HepG2 (cell line): Measurements from ENCODE around the gene LEP. TPM values are rescaled to one million over a fixed set of nuclear protein-coding genes. Genes with fewer than 3 reads are reported as not detected.
A peak's percentile ranks its signal among the peaks of the same experiment; 100 is the strongest.

Experiments used
- ATAC-seq: fragments of 200-7000 bp; cut with Tn5 transposase; 3 replicates; pipeline ENCODE4 v1.9.1; 2020; ENCODE audit warnings: mild to moderate bottlenecking, moderate library complexity
- Bru-seq: library from RNA; stranded (reverse); fragments of 400-500 nt; gene quantifications from one replicate; lab custom pipeline; 2021; lab: Mats Ljungman, UMichigan
- BruChase-seq, 2 experiments: library from RNA; stranded (reverse); fragments of 400-500 nt; gene quantifications; one replicate each; lab custom pipeline; 2021; lab: Mats Ljungman, UMichigan
- BruUV-seq: library from RNA; stranded (reverse); fragments of 400-500 nt; replicated peaks from 2 replicates; lab custom pipeline; 2021; lab: Mats Ljungman, UMichigan
- CTCF ChIA-PET: fragments of 300-600 bp; formaldehyde crosslinking; extraction: SDS; loops from one replicate; lab custom pipeline; 2021; ENCODE audit warnings: low total read pairs, inconsistent platforms, low intra/inter-chr PET ratio; lab: Yijun Ruan, JAX
- POLR2A ChIA-PET: fragments of 350-600 bp; sonication (Branson Sonifier 250); formaldehyde crosslinking; loops from one replicate; lab custom pipeline; 2020; ENCODE audit warnings: antibody characterized with exemption, inconsistent platforms; lab: Yijun Ruan, JAX
- DNase-seq: peaks from one replicate; pipeline ENCODE4 v3.0.0-alpha.2; 2015; ENCODE audit warnings: low spot score
- FAIRE-seq: peaks from 3 replicates; lab custom pipeline; 2011; peaks lifted over from hg19 to GRCh38; lab: Jason Lieb, UNC
- H2AFZ ChIP-seq: one replicate; pipeline ENCODE4 v1.6.1; 2011; ENCODE audit warnings: low read length, inconsistent platforms
- H3K27ac ChIP-seq: fragments of 300-600 bp; 3 replicates; pipeline ENCODE4 v1.8.0; 2011; ENCODE audit warnings: mixed run types, mild to moderate bottlenecking, mixed read lengths, low read length, inconsistent platforms; ENCODE audit not compliant: insufficient read depth; ENCODE audit errors: extremely low read length
- H3K27me3 ChIP-seq, 2 experiments: fragments of 200-600 bp in 1 of 2; 2 replicates in 1 of 2; 3 replicates in 1 of 2; pipeline versions ENCODE4 v1.6.0 to v1.8.0; 2011; ENCODE audit warnings: low read length in 2 of 2, mild to moderate bottlenecking in 2 of 2, moderate library complexity in 2 of 2, inconsistent platforms in 1 of 2; ENCODE audit not compliant: insufficient read depth in 2 of 2, control insufficient read depth in 1 of 2
- H3K36me3 ChIP-seq, 2 experiments: fragments of 200-600 bp in 1 of 2; replicated peaks in 1 of 2; 2 replicates in 1 of 2; 3 replicates in 1 of 2; pipeline versions ENCODE4 v1.5.1 to v1.8.0; 2011; ENCODE audit warnings: low read length in 2 of 2, inconsistent platforms in 1 of 2; ENCODE audit not compliant: insufficient read depth in 2 of 2, control insufficient read depth in 1 of 2
- H3K4me1 ChIP-seq: 2 replicates; pipeline ENCODE4 v1.5.1; 2012; ENCODE audit warnings: low read length, inconsistent platforms; ENCODE audit not compliant: insufficient read depth
- H3K4me2 ChIP-seq: 2 replicates; pipeline ENCODE4 v1.6.0; 2011; ENCODE audit warnings: low read depth, low read length, inconsistent platforms
- H3K4me3 ChIP-seq, 3 experiments: fragments of 200-600 bp in 1 of 3; sonication (generic), shearing (Covaris generic) in 1 of 3; replicated peaks in 1 of 3; 2 replicates each; pipeline ENCODE4 v1.5.1; 2011 to 2016; ENCODE audit warnings: low read length in 3 of 3, inconsistent platforms in 2 of 3, low read depth in 2 of 3, mild to moderate bottlenecking in 2 of 3, control low read depth in 1 of 3, mixed read lengths in 1 of 3; ENCODE audit not compliant: insufficient read depth in 1 of 3
- H3K79me2 ChIP-seq: one replicate; pipeline ENCODE4 v1.6.1; 2011; ENCODE audit warnings: low read length, inconsistent platforms; ENCODE audit not compliant: insufficient read depth
- H3K9ac ChIP-seq: 2 replicates; pipeline ENCODE4 v1.6.0; 2011; ENCODE audit warnings: mild to moderate bottlenecking, low read depth, low read length, inconsistent platforms; ENCODE audit not compliant: insufficient read depth
- H3K9me3 ChIP-seq: 2 replicates; pipeline ENCODE4 v1.5.1; 2012; ENCODE audit warnings: mild to moderate bottlenecking, low read length
- H4K20me1 ChIP-seq: 2 replicates; pipeline ENCODE4 v1.6.0; 2011; ENCODE audit warnings: inconsistent platforms, mild to moderate bottlenecking, low read length, moderate library complexity; ENCODE audit not compliant: insufficient read depth
- AKNA ChIP-seq: sonication (generic); formaldehyde crosslinking; IDR thresholded peaks from 2 replicates; pipeline ENCODE4 v1.4.0; 2020; ENCODE audit warnings: missing genetic modification reagents, borderline replicate concordance
- CEBPB ChIP-seq: IDR thresholded peaks from 2 replicates; pipeline ENCODE4 v1.6.1; 2011; ENCODE audit warnings: low read depth, low read length, improper control_type of control experiment, borderline replicate concordance
- HOXA7 ChIP-seq: sonication (generic); formaldehyde crosslinking; IDR thresholded peaks from 2 replicates; pipeline ENCODE4 v1.8.1; 2022; ENCODE audit warnings: mild to moderate bottlenecking, missing genetic modification reagents, moderate library complexity
- MYPOP ChIP-seq: sonication (generic); formaldehyde crosslinking; IDR thresholded peaks from 2 replicates; pipeline ENCODE4 v1.8.1; 2023; ENCODE audit warnings: mild to moderate bottlenecking, moderate library complexity, missing genetic modification reagents
- ZNF530 ChIP-seq: sonication (generic); formaldehyde crosslinking; IDR thresholded peaks from 2 replicates; pipeline ENCODE4 v1.5.0; 2020; ENCODE audit warnings: low read depth, mild to moderate bottlenecking, missing genetic modification reagents
- ZNF609 ChIP-seq: sonication (generic); formaldehyde crosslinking; IDR thresholded peaks from 2 replicates; pipeline ENCODE4 v1.4.0; 2020; ENCODE audit warnings: mild to moderate bottlenecking, missing genetic modification reagents, borderline replicate concordance
- WGBS: methylation state at CpG from one replicate; pipeline ENCODE4 v1.1.6; 2017; ENCODE audit warnings: low lambda C conversion rate; 5-methylcytosine and 5-hydroxymethylcytosine counted together
- in situ Hi-C: cut with HindIII; loops from 2 replicates; pipeline ENCODE4 v1.10.0; 2017; ENCODE audit warnings: low pct_unique_long_range_greater_than_20kb; ENCODE audit not compliant: extremely low pct_ligation_motif_present
- intact Hi-C: fragments of 100-400 bp; cut with micrococcal nuclease; formaldehyde crosslinking; loops from one replicate; pipeline ENCODE4 v1.10.0; 2022; ENCODE audit not compliant: unreplicated experiment
- long read RNA-seq, 2 experiments: library from RNA in 1 of 2; library from polyadenylated mRNA in 1 of 2; stranded (forward) in 1 of 2; unstranded in 1 of 2; transcript quantifications; one replicate each; pipeline ENCODE4 v2.0.0, GENCODE V29; 2019 to 2022
- polyA minus RNA-seq, 3 experiments: library from RNA; depleted of rRNA, polyadenylated mRNA; stranded (reverse); fragments of >200 nt; gene quantifications; 2 replicates each; pipeline ENCODE4 v1.2.3, GENCODE V29; 2011; ENCODE audit warnings: low replicate concordance in 1 of 3
- polyA plus RNA-seq, 8 experiments: library from polyadenylated mRNA; depleted of rRNA in 3 of 8; stranded (reverse) in 7 of 8; unstranded in 1 of 8; fragments of >200 nt; fragmentation: Illumina TruSeq in 4 of 8; extraction: Trizol in 4 of 8; gene quantifications; 2 replicates each; pipeline versions ENCODE4 v1.2.1 to v1.2.3, GENCODE V29; 2011 to 2016; ENCODE audit warnings: low read depth in 4 of 8, missing spikeins in 1 of 8, mixed read lengths in 1 of 8; ENCODE audit not compliant: insufficient read depth in 1 of 8
- total RNA-seq, 5 experiments: library from RNA; depleted of rRNA; stranded (reverse); fragments of >200 nt; fragmentation: Illumina TruSeq; extraction: Trizol; gene quantifications; 2 replicates each; pipeline ENCODE4 v1.2.3, GENCODE V29; 2016; ENCODE audit warnings: low read depth in 1 of 5

LEP gene
- total RNA-seq (2016; rRNA removed; fragmentation: Illumina TruSeq; extraction: Trizol) (not detected in 2 replicates), polyA plus RNA-seq (2011; rRNA removed) (0.04 and 0.05 TPM in 2 replicates), polyA minus RNA-seq (2011; rRNA and poly(A)+ RNA removed; ENCODE audit: low replicate concordance) (not detected in 2 replicates), Bru-seq, nascent RNA (not detected), BruChase-seq, experiment 1, labeled RNA remaining after a 6-hour chase (not detected), BruChase-seq, experiment 2, labeled RNA remaining after a 2-hour chase (not detected)
- total RNA-seq (2016; cell fraction: cytosol; rRNA removed; fragmentation: Illumina TruSeq; extraction: Trizol; ENCODE audit: low read depth): not detected in 2 replicates
- not detected in 2 replicates for total RNA-seq (2016; cell fraction: insoluble cytoplasmic fraction; rRNA removed; fragmentation: Illumina TruSeq; extraction: Trizol)
- total RNA-seq (2016; cell fraction: membrane; rRNA removed; fragmentation: Illumina TruSeq; extraction: Trizol): not detected in 2 replicates
- total RNA-seq (2016; cell fraction: nucleus; rRNA removed; fragmentation: Illumina TruSeq; extraction: Trizol): not detected in 2 replicates
- 0.01 and 0.03 TPM in 2 replicates for polyA plus RNA-seq (2011; cell fraction: cytosol; rRNA removed)
- polyA plus RNA-seq (2011; cell fraction: nucleus; rRNA removed): not detected in 2 replicates
- polyA plus RNA-seq (2012): 0.09 and 0.12 TPM in 2 replicates
- not detected in 2 replicates for polyA plus RNA-seq (2016; cell fraction: cytosol; fragmentation: Illumina TruSeq; extraction: Trizol; ENCODE audit: low read depth)
- not detected in 2 replicates for polyA plus RNA-seq (2016; cell fraction: insoluble cytoplasmic fraction; fragmentation: Illumina TruSeq; extraction: Trizol; ENCODE audit: low read depth)
- polyA plus RNA-seq (2016; cell fraction: membrane; fragmentation: Illumina TruSeq; extraction: Trizol; ENCODE audit: low read depth): not detected in 2 replicates
- not detected in 2 replicates for polyA plus RNA-seq (2016; cell fraction: nucleus; fragmentation: Illumina TruSeq; extraction: Trizol; ENCODE audit: insufficient read depth, low read depth)
- not detected in 2 replicates for polyA minus RNA-seq (2011; cell fraction: cytosol; rRNA and poly(A)+ RNA removed)
- not detected in 2 replicates for polyA minus RNA-seq (2011; cell fraction: nucleus; rRNA and poly(A)+ RNA removed)
- long read RNA-seq, experiment 1: 0 reads
- long read RNA-seq, experiment 2, partial matches to known transcripts: 0 of 1 reads
- long read RNA-seq, experiment 2, other reads (novel, unspliced or antisense): 1 of 1 reads

- Histone ChIP-seq H3K4me3 (no peak within 1 kb of the TSS), H3K79me2 (no peaks in the 10 kb centered on the region), H2AFZ (no peak within 1 kb of the TSS), H3K36me3 (no peaks in the 10 kb centered on the region), H4K20me1 (no peaks in the 10 kb centered on the region), H3K9me3 (no peaks in the 10 kb centered on the region; the same call in 1 of the 2 replicates), H3K4me2 (no peak within 1 kb of the TSS), H3K27ac (no peak within 1 kb of the TSS), H3K9ac (no peak within 1 kb of the TSS), H3K4me1 (peaks cover 7% of the 10 kb centered on the region; the same call in 1 of the 2 replicates), H3K27me3 (peaks cover 1 to 41% of the 10 kb centered on the region in 2 experiments; a peak in 3 of 5 replicates)
- DNase-seq: no peak
- CTCF ChIA-PET: no interaction called here
- no peak for ATAC-seq
- 85% methylated on average over 31 of the region's 67 CpGs for WGBS
- POLR2A ChIA-PET: no interaction called here
- in situ Hi-C loops (no loop called here), intact Hi-C loops (no loop called here)
- BruUV-seq: no TSS peak
- FAIRE-seq: no peak
- TF ChIP-seq ZNF609: no peak
- no peak for TF ChIP-seq ZNF530 (CRISPR knock-in tag)
- no peak for TF ChIP-seq HOXA7 (CRISPR knock-in tag)
- TF ChIP-seq CEBPB: 0 out of 2 replicates have a peak, but pooled peaks have one; percentile 20
- TF ChIP-seq MYPOP (CRISPR knock-in tag): peak; percentile 73; the same call in 1 of the 2 replicates
- TF ChIP-seq AKNA: no peak
Measured at GRCh38 chr7:128240696-128241386, at the start of gene LEP. TSS of gene LEP (plus strand) at chr7:128241278. CDS start at chr7:128252019, 10,741 bp downstream.
